Bronchial epithelial cell (primary cell): ENCODE results near the gene PACS1. TPM values are rescaled to one million over a fixed set of nuclear protein-coding genes. Genes with fewer than 3 reads are reported as not detected.

Experiments
- DNase-seq: peaks from one replicate; pipeline ENCODE4 v3.0.0-alpha.2; 2010; ENCODE audit warnings: low read depth
- FAIRE-seq: peaks from 2 replicates; lab custom pipeline; 2011; peaks lifted over from hg19 to GRCh38; lab: Jason Lieb, UNC
- H3K27me3 ChIP-seq: 2 replicates; pipeline ENCODE4 v1.5.1; 2011; ENCODE audit warnings: low read length; ENCODE audit not compliant: control insufficient read depth, insufficient read depth
- H3K36me3 ChIP-seq: 2 replicates; pipeline ENCODE4 v1.5.1; 2011; ENCODE audit warnings: low read length; ENCODE audit not compliant: control insufficient read depth, insufficient read depth
- H3K4me3 ChIP-seq: 2 replicates; pipeline ENCODE4 v1.5.1; 2011; ENCODE audit warnings: mild to moderate bottlenecking, low read depth, low read length, control low read depth
- total RNA-seq: library from RNA; depleted of rRNA; stranded (reverse); fragments of >200 nt; gene quantifications from 2 replicates; pipeline ENCODE4 v1.2.1, GENCODE V29; 2014
- TF ChIP-seq, protein P1 (sequence below): IDR thresholded peaks from 2 replicates; pipeline ENCODE4 v1.5.1; 2011; ENCODE audit warnings: mild to moderate bottlenecking, moderate library complexity, low read length, control low read depth, inconsistent platforms; ENCODE audit not compliant: insufficient read depth, severe bottlenecking

Gene PACS1
- total RNA-seq, 1 donor from 2014 or later, result 6.8 TPM

DNA sequence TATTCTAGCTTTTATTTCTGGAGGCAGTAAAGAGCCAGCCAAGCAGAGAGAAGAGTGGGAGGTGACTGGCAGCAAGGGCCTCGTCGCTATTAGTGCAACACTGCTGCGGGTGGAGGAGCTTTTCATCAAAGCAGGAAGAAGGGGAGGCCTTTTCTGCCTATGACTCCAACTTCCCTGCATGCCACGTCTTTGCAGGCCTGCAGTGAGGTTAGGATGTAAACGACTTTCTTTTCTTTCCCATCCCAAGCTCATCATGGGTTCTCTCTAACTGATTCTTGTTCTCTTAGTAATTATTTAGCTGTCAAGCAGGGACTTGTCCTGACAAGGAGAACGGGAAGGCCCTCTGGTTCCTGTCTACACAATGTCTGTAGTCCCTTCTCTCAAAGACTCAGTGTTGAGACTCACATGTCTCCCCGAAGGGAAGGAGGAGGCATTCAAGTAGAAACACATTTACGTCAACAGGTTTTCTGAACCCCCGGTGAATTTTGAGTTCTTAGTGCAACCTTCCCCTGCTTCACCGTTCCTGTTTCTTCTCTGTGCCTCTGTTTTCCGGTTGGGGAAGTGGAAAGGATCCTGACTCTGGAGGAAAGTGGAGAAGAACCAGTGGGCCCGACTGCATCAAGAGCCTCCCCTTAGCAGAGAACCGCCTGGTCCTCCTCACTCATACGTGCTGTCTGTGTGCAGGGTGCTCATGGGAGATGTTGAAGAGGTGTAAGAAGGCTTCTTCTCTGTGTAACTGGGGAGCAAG lies 56.9 kb downstream of the PACS1 start:
- no peaks in the 10 kb centered on the region for H3K27me3 ChIP-seq
- no peak overlapping the region for H3K4me3 ChIP-seq
- H3K36me3 ChIP-seq, result no peaks in the 10 kb centered on the region
- DNase-seq, result peak; percentile 96
- FAIRE-seq, result no peak
- TF ChIP-seq, protein P1, sequence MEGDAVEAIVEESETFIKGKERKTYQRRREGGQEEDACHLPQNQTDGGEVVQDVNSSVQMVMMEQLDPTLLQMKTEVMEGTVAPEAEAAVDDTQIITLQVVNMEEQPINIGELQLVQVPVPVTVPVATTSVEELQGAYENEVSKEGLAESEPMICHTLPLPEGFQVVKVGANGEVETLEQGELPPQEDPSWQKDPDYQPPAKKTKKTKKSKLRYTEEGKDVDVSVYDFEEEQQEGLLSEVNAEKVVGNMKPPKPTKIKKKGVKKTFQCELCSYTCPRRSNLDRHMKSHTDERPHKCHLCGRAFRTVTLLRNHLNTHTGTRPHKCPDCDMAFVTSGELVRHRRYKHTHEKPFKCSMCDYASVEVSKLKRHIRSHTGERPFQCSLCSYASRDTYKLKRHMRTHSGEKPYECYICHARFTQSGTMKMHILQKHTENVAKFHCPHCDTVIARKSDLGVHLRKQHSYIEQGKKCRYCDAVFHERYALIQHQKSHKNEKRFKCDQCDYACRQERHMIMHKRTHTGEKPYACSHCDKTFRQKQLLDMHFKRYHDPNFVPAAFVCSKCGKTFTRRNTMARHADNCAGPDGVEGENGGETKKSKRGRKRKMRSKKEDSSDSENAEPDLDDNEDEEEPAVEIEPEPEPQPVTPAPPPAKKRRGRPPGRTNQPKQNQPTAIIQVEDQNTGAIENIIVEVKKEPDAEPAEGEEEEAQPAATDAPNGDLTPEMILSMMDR, result no peak

DNA sequence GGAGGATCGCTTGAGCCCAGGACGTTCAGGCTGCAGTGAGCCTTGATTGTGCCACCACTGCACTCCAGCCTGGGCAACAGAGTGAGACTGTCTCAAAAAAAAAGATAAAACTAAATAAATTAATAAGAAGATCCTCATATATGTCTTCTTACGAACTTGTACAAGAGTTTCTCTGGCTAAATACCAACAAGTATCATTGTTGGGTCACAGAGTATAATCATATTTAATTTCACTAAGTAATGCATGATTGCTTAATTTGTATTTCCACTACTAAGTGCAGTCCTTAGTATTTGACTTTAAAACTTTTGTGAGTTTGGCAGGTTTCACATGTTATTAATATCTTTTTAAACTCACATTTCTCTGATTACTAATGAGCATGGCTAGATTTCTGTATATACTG lies 60.9 kb downstream of the PACS1 start:
- FAIRE-seq, result no peak
- no peaks in the 10 kb centered on the region for H3K36me3 ChIP-seq
- DNase-seq, result no peak
- TF ChIP-seq, protein P1, result no peak
- no peaks in the 10 kb centered on the region for H3K27me3 ChIP-seq
- no peak overlapping the region for H3K4me3 ChIP-seq

DNA sequence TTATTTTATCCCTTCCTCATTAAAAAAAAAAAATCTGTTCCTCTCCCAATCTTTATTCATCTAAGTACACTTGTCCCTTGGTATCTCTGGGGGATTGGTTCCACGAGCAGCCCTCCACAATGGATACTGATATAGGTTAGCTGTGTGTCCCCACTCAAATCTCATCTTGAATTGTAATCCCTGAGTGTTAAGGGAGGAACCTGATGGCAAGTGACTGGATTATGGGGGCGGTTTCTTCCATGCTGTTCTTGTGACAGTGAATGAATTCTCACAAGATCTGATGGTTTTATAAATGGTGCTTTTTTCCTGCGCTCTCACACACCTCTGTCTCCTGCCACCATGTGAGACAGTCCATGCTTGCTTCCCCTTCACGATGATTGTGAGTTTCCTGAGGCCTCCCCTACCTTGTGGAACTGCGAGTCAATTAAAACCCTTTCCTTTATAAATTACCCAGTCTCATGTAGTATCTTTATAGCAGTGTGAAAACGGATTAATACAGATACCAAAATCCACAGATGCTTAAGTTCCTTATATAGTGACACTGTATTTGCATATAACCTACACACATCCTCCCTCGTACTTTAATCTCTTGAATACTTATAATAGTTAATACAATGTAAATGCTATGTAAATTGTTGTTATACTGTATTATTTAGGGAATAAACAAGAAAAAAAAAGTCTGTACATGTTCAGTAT lies 62.0 kb downstream of the PACS1 start:
- no peak for FAIRE-seq
- DNase-seq, result no peak
- TF ChIP-seq, protein P1, result no peak
- Histone ChIP-seq H3K36me3 (no peaks in the 10 kb centered on the region), H3K4me3 (no peak overlapping the region), H3K27me3 (no peaks in the 10 kb centered on the region)

DNA sequence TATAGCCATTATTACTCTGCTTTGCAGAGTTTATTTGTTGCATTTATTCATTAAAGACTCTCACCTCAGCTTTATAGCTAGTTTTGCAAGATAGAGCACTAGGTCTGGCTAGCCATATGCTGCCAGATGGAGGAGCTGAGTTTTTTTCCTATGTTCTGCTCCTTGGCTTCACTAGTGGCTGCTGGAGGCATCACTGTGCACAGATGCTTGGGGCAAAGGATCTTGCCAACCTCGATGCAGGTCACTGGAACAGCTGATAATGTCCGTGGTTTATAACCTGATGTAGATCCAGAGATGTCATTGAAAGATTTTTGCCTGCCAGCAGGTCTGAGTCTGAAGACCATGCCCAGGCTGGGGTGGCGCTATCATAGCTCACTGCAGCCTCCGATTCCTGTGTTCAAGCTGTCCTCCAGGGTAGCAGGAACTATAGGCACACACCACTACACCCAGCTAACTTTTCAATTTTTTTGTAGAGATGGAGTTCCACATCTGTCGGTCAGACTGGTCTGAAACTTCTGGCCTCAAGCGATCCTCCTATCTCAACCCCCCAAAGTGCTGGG lies 63.2 kb downstream of the PACS1 start:
- no peak for FAIRE-seq
- H3K27me3 ChIP-seq, result no peaks in the 10 kb centered on the region
- no peak for DNase-seq
- H3K4me3 ChIP-seq, result no peak overlapping the region
- no peaks in the 10 kb centered on the region for H3K36me3 ChIP-seq
- TF ChIP-seq, protein P1, result no peak

DNA sequence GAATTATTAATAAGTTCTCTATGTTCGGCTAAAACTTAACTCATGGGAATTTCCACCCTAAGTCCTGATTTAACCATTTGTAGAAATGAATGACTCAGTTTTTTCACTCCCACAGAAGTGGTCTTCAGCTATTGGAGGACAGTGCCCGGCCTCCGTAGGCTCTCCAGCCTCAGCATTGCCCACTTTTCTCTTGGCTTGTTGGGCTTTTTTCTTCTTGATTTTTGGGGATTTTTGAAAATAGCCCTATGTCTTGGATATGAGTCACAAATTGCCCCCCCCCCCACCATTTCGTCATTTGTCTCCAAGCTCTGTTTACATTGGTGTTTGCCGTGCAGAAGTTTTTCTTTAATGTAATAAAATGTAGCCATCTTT lies 66.7 kb downstream of the PACS1 start:
- Histone ChIP-seq H3K4me3 (no peak overlapping the region), H3K36me3 (no peaks in the 10 kb centered on the region), H3K27me3 (no peaks in the 10 kb centered on the region)
- DNase-seq (peak; percentile 32), FAIRE-seq (no peak)
- TF ChIP-seq, protein P1, result no peak
